ENCODE data around the gene COL23A1. TPM values are rescaled to one million over a fixed set of nuclear protein-coding genes. Genes with fewer than 3 reads are reported as not detected.

The COL23A1 gene
- total and polyA plus RNA-seq, 5 donors from 2014 or later, result not detected

DNA sequence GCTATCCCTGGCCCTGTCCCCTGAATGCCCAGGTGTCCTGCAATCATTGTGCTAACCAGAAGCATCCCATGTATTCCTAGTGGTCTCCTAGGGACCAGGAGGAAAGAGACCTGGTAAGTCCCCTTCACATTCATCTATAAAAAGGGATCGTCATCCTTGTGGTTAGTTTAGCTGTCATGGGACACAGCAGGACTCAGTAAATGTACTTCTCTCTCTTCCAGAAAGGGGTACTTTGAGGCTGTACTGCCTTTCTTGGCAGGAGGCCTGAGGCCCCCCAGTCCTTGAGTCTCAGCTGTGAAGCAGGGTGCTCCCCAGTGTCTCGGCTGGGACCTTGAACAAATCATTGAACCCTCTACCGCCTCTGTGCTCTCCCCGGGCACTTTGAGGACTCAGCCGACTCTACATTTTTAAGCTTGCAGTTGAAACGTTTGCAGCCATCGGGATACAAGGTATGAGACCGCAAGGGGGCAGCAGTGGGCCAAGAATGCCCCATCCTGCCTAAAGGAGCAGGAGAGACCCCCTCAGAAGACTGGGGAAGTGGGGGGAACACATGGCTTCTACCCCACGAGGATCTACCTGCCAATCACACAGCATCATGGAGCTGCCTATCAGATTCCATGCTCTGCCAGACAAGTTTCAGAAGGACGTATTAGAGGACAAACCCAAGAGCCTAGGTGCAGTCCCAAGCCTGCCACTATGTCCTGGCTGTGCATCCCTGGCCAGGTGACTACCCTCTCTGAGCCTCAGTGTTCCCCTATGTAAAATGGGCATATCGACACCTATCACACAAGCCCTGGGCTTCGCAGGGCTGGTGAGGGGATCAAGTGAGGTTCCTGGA, 355.2 kb downstream of the COL23A1 start:
- Mint-ChIP-seq H3K4me3 (peak overlapping the region; percentile 22 to 92 (median 56)), H3K27ac (peak overlapping the region in 2 of 3 donors; percentile 34 to 69), H3K4me1 (peaks cover 6 to 60% (median 22%) of the 10 kb centered on the region in 4 donors), H3K36me3 (peaks cover 8% of the 10 kb centered on the region), H3K9me3 (no peaks in the 10 kb centered on the region), H3K27me3 (peaks cover 4% of the 10 kb centered on the region)
- DNase-seq (peak; percentile 48 to 77 (median 57)), ATAC-seq (ENCODE audit: low read depth in 2 of 2) (peak in 1 of 2 donors; percentile 18)
- no peak overlapping the region for H3K4me3 ChIP-seq (ENCODE audit: low read depth, low read length)
- H3K36me3 ChIP-seq (ENCODE audit: control insufficient read depth, insufficient read depth, low read length), result peaks cover 7% of the 10 kb centered on the region
- no peaks in the 10 kb centered on the region for H3K27me3 ChIP-seq (ENCODE audit: control insufficient read depth, insufficient read depth, low read length)
- peaks cover 45% of the 10 kb centered on the region for H3K4me1 ChIP-seq (ENCODE audit: control insufficient read depth, insufficient read depth, low read length, poor library complexity, severe bottlenecking)
- no peak overlapping the region for H3K27ac ChIP-seq (ENCODE audit: insufficient read depth, low read length, poor library complexity, severe bottlenecking)
- H3K9me3 ChIP-seq (ENCODE audit: control insufficient read depth in 2 of 2, low read length in 2 of 2), result no peaks in the 10 kb centered on the region

DNA sequence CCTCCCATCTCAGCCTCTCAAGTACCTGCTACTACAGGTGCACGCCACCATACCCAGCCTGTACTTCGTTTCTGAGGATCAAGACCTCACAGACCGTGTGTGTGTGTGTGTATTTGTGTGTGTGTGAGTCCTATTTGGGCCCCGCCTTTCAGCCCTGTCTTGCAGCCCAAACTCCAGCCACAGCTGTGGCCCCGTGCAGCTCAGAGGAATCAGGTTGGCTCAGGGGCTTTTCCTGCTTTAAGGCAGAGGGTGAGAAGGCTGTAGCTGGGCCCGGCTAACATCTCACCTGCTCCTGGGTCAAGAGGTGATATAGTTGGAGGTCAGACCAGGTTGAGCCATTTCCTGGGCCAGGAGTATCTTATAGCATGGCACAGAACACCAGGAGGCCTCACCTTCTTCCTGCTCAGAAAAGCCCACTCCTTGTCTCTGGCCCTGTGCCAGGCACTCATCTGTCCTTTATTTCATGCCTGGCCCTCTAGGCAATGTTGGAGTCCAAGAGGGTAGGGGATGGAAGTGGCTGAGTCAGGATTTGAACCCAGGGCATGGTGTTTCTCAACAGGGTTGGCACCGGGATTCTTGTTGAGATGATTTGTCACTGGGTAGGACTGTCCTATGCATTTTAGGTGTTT, 356.0 kb downstream of the COL23A1 start:
- Histone ChIP-seq H3K27me3 (ENCODE audit: control insufficient read depth, insufficient read depth, low read length) (no peaks in the 10 kb centered on the region), H3K4me3 (ENCODE audit: low read depth, low read length) (no peak overlapping the region), H3K4me1 (ENCODE audit: control insufficient read depth, insufficient read depth, low read length, poor library complexity, severe bottlenecking) (peaks cover 50% of the 10 kb centered on the region), H3K27ac (ENCODE audit: insufficient read depth, low read length, poor library complexity, severe bottlenecking) (no peak overlapping the region), H3K9me3 (ENCODE audit: control insufficient read depth in 2 of 2, low read length in 2 of 2) (no peaks in the 10 kb centered on the region), H3K36me3 (ENCODE audit: control insufficient read depth, insufficient read depth, low read length) (peaks cover 15% of the 10 kb centered on the region)
- H3K4me3 Mint-ChIP-seq, result peak overlapping the region; percentile 28 to 92 (median 83)
- DNase-seq (no peak), ATAC-seq (ENCODE audit: low read depth in 2 of 2) (no peak)
- peaks cover 4% of the 10 kb centered on the region for H3K27me3 Mint-ChIP-seq
- no peaks in the 10 kb centered on the region for H3K9me3 Mint-ChIP-seq
- H3K27ac Mint-ChIP-seq, result peak overlapping the region in 1 of 3 donors; percentile 90
- H3K4me1 Mint-ChIP-seq, result peaks cover 6 to 63% (median 27%) of the 10 kb centered on the region in 4 donors
- peaks cover 13% of the 10 kb centered on the region for H3K36me3 Mint-ChIP-seq

DNA sequence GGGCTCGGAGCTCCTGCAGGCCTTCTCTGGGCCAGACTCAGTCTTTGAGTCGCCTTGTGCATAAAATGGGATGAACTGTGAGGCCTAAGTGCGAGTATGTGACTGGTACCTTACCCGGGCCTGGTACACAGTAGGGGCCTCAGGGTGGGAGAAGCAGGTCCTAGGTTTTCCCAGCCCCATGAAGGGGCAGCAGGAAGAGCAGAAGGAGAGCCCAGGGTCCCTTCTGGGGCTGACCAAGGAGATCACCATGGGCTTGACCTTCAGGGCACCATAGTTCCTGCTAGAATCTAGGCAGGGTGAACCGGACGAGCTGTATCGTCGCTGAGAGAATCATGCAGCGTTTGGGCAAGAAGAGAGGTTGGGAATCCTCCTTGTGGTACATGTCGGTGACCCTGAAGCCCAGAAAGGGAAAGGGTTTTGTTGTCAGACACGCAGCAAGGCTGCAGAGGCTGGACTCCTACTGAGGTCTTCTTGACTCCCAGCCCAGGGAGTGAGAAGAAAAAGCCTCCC, 357.2 kb downstream of the COL23A1 start:
- Mint-ChIP-seq H3K36me3 (peaks cover 20% of the 10 kb centered on the region), H3K4me3 (peak overlapping the region; percentile 81 to 87 (median 83)), H3K4me1 (peaks cover 6 to 63% (median 33%) of the 10 kb centered on the region in 4 donors), H3K9me3 (no peaks in the 10 kb centered on the region), H3K27me3 (peaks cover 4% of the 10 kb centered on the region), H3K27ac (peak overlapping the region in 2 of 3 donors; percentile 59 to 60)
- no peaks in the 10 kb centered on the region for H3K9me3 ChIP-seq (ENCODE audit: control insufficient read depth in 2 of 2, low read length in 2 of 2)
- ATAC-seq (ENCODE audit: low read depth in 2 of 2) (no peak), DNase-seq (no peak)
- peaks cover 38% of the 10 kb centered on the region for H3K4me1 ChIP-seq (ENCODE audit: control insufficient read depth, insufficient read depth, low read length, poor library complexity, severe bottlenecking)
- H3K27ac ChIP-seq (ENCODE audit: insufficient read depth, low read length, poor library complexity, severe bottlenecking), result peak overlapping the region; percentile 89
- peak overlapping the region; percentile 31 for H3K4me3 ChIP-seq (ENCODE audit: low read depth, low read length)
- H3K27me3 ChIP-seq (ENCODE audit: control insufficient read depth, insufficient read depth, low read length), result no peaks in the 10 kb centered on the region
- peaks cover 25% of the 10 kb centered on the region for H3K36me3 ChIP-seq (ENCODE audit: control insufficient read depth, insufficient read depth, low read length)

DNA sequence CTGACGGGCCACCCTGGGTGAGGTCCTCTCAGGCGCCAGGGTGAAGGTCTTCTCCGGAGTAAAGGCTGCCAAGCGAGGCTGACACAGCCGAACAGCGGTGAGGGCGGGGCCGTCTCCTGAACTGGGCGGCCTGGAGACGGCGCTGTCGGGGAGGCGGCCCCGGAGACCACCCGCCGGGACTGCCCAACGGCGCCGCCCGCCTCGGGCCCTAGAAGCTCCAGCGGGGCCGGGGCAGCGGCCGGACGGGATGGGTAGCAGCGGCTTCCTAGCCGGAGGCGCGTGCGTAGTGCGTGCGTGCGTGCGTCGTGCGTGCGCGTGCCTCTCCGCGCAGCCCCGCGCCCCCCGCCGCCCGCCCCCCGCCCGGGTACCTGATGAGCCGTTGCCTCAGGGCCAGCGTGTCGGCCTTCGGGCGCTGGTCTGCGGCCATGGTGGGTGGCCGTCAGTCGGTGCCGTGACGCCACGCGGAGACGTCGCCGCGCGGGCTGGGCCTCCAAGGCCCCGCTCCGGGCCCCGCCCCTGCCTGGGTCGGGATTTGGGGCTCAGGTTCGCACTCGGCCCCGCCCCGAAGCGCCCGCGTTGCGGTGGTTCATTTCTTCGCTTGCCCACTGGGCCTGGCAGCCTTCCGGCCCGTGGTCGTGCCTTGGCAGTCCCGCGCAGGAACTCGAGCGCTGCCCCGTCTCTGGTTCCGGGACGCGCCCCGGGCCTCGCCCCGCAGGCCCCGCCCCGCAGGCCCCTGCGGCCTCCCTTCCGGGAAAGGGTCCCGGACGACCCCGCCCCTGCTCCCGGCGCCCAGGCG, 357.9 kb downstream of the COL23A1 start, which contains the start of gene PHYKPL:
TSS of gene PHYKPL (minus strand) at position 679 of the 796 bp plus-strand sequence. CDS start at position 427, 252 bp downstream.
- Mint-ChIP-seq H3K4me3 (peak within 1 kb of the TSS; percentile 83 to 87 (median 84)), H3K4me1 (peaks cover 9 to 65% (median 38%) of the 10 kb centered on the region in 4 donors), H3K27ac (peak within 1 kb of the TSS; percentile 69 to 98 (median 90)), H3K27me3 (peaks cover 4% of the 10 kb centered on the region), H3K9me3 (no peaks in the 10 kb centered on the region), H3K36me3 (peaks cover 27% of the 10 kb centered on the region)
- peaks cover 34% of the 10 kb centered on the region for H3K4me1 ChIP-seq (ENCODE audit: control insufficient read depth, insufficient read depth, low read length, poor library complexity, severe bottlenecking)
- peak within 1 kb of the TSS; percentile 89 for H3K27ac ChIP-seq (ENCODE audit: insufficient read depth, low read length, poor library complexity, severe bottlenecking)
- peak; percentile 65 to 71 for ATAC-seq (ENCODE audit: low read depth in 2 of 2)
- peak; percentile 64 to 83 (median 66) for DNase-seq
- peak within 1 kb of the TSS; percentile 68 for H3K4me3 ChIP-seq (ENCODE audit: low read depth, low read length)
- no peaks in the 10 kb centered on the region for H3K27me3 ChIP-seq (ENCODE audit: control insufficient read depth, insufficient read depth, low read length)
- no peaks in the 10 kb centered on the region for H3K9me3 ChIP-seq (ENCODE audit: control insufficient read depth in 2 of 2, low read length in 2 of 2)
- H3K36me3 ChIP-seq (ENCODE audit: control insufficient read depth, insufficient read depth, low read length), result peaks cover 32% of the 10 kb centered on the region

DNA sequence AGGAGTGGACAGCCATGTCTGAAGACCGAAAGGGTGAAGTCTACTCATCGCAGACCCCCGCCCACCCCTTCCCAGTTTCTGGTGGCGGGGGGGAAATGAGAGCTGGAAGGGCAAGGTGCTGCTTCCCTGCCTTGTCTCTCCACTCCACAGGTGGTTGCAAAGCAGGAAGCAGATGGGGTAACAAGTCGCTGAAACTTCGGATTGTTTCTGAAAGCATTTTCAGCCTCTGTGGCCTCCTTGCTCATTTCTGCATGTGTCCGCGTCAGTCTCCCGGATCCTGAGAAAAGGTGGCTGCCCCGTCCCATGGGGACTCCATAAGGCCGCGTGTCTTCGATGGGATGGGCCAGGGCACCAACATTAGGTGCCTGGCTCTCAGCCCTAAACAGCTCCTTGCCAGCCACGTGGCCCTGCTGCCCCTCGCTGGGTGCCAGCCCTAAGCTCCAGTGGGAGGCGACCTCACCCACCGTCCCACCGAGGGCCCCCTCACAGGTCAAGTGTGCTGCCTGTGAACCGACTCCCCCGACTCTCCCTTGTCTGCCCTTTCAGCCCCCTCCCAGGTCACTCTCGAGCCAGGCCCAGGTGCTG, 358.6 kb downstream of the COL23A1 start:
- Histone ChIP-seq H3K4me3 (ENCODE audit: low read depth, low read length) (peak overlapping the region; percentile 68), H3K4me1 (ENCODE audit: control insufficient read depth, insufficient read depth, low read length, poor library complexity, severe bottlenecking) (peaks cover 35% of the 10 kb centered on the region), H3K9me3 (ENCODE audit: control insufficient read depth in 2 of 2, low read length in 2 of 2) (no peaks in the 10 kb centered on the region), H3K27ac (ENCODE audit: insufficient read depth, low read length, poor library complexity, severe bottlenecking) (peak overlapping the region; percentile 89), H3K27me3 (ENCODE audit: control insufficient read depth, insufficient read depth, low read length) (no peaks in the 10 kb centered on the region), H3K36me3 (ENCODE audit: control insufficient read depth, insufficient read depth, low read length) (peaks cover 36% of the 10 kb centered on the region)
- Mint-ChIP-seq H3K27ac (peak overlapping the region; percentile 69 to 87 (median 82)), H3K4me3 (peak overlapping the region; percentile 68 to 84 (median 78)), H3K4me1 (peaks cover 13 to 67% (median 42%) of the 10 kb centered on the region in 4 donors), H3K27me3 (peaks cover 4% of the 10 kb centered on the region), H3K36me3 (peaks cover 30% of the 10 kb centered on the region), H3K9me3 (no peaks in the 10 kb centered on the region)
- peak in 1 of 2 donors; percentile 2 for ATAC-seq (ENCODE audit: low read depth in 2 of 2)
- no peak for DNase-seq

DNA sequence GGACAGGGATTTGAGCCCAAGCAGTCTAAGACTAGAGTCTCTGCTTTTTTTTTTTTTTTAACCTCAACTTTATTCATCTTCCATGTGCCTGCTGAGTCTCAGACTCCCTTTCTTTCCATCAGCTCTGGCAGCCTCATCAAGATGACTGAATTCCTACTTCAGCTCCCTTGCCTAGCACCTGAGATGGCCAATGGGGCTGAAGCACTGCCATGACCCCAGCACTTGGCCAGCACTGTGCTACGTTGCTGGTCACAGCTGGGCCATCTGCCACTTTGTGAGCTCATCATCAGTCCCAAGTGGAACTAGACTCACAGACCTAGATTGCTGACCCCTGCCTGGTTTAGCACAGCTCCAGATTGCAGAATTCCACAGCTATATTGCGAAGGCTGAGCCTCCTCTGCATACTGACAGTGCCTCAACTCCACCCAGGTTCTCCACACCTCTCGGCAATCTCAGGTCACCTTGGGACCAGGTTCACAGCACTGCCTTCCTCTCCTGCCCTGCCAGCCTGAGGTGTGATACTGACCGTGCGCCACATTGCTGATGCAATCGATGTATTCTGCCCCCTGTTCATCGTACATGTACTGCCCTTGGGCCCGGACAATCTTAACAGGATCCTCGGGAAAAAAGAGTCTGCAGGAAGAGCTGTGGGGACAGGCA, 359.2 kb downstream of the COL23A1 start:
- Mint-ChIP-seq H3K27me3 (peaks cover 4% of the 10 kb centered on the region), H3K9me3 (no peaks in the 10 kb centered on the region), H3K36me3 (peaks cover 33% of the 10 kb centered on the region), H3K4me3 (peak overlapping the region; percentile 68 to 84 (median 78)), H3K4me1 (peaks cover 17 to 70% (median 45%) of the 10 kb centered on the region in 4 donors), H3K27ac (peak overlapping the region; percentile 69 to 87 (median 82))
- Histone ChIP-seq H3K27ac (ENCODE audit: insufficient read depth, low read length, poor library complexity, severe bottlenecking) (no peak overlapping the region), H3K4me1 (ENCODE audit: control insufficient read depth, insufficient read depth, low read length, poor library complexity, severe bottlenecking) (peaks cover 36% of the 10 kb centered on the region), H3K9me3 (ENCODE audit: control insufficient read depth in 2 of 2, low read length in 2 of 2) (no peaks in the 10 kb centered on the region), H3K36me3 (ENCODE audit: control insufficient read depth, insufficient read depth, low read length) (peaks cover 36% of the 10 kb centered on the region), H3K4me3 (ENCODE audit: low read depth, low read length) (peak overlapping the region; percentile 68), H3K27me3 (ENCODE audit: control insufficient read depth, insufficient read depth, low read length) (no peaks in the 10 kb centered on the region)
- DNase-seq (no peak), ATAC-seq (ENCODE audit: low read depth in 2 of 2) (no peak)

Data from CD4-positive, CD25-positive, alpha-beta regulatory T cell (primary cell).